GM21423 (cell line): Measurements from ENCODE around the gene RILPL1.
"Not testable (repeated sequence)": the region's sequence is repeated elsewhere in the genome, so short reads cannot be mapped to it uniquely, and the experiment has no call there.

Experiments
- ATAC-seq: cut with Tn5 transposase; IDR thresholded peaks from one replicate; pipeline ENCODE4 v1.9.1; 2021; ENCODE audit warnings: mild to moderate bottlenecking, moderate library complexity; ENCODE audit not compliant: unreplicated experiment

The RILPL1 gene

GRCh38 chr12:123471374-123472068 is 62.0 kb downstream of the RILPL1 start:
- ATAC-seq: no peak

GRCh38 chr12:123469978-123470377 is 63.5 kb downstream of the RILPL1 start:
- ATAC-seq: no peak

- ATAC-seq: peak; percentile 76
These were observed 64.7 kb downstream of the RILPL1 start for GRCh38 chr12:123468786-123469185.

- no peak for ATAC-seq
These were observed 68.4 kb downstream of the RILPL1 start for GRCh38 chr12:123465084-123465483.

GRCh38 chr12:123463174-123463573 is 70.3 kb downstream of the RILPL1 start:
- ATAC-seq: not testable (repeated sequence)

GRCh38 chr12:123457980-123458779 is 75.3 kb downstream of the RILPL1 start, which contains the start of gene SNRNP35:
Gene SNRNP35, plus strand, starts transcription at chr12:123458139. Its CDS starts 7,402 bp downstream, at chr12:123465541.
- ATAC-seq: peak; percentile 53

GRCh38 chr12:123453165-123453564 is 80.4 kb downstream of the RILPL1 start:
- ATAC-seq: no peak

GRCh38 chr12:123452276-123452550 is 81.3 kb downstream of the RILPL1 start:
- ATAC-seq: not testable (repeated sequence)

GRCh38 chr12:123450636-123451035 is 82.9 kb downstream of the RILPL1 start:
- ATAC-seq: no peak

- no peak for ATAC-seq
These were observed 83.7 kb downstream of the RILPL1 start for GRCh38 chr12:123449856-123450255.

- ATAC-seq: no peak
These were observed 84.2 kb downstream of the RILPL1 start for GRCh38 chr12:123449249-123449733.

GRCh38 chr12:123446333-123446713 is 87.2 kb downstream of the RILPL1 start:
- no peak for ATAC-seq

GRCh38 chr12:123445388-123446332 is 87.9 kb downstream of the RILPL1 start:
- no peak for ATAC-seq

GRCh38 chr12:123444092-123445026 is 89.2 kb downstream of the RILPL1 start:
- no peak for ATAC-seq

GRCh38 chr12:123442774-123443173 is 90.7 kb downstream of the RILPL1 start:
- ATAC-seq: no peak

GRCh38 chr12:123441523-123442164 is 91.9 kb downstream of the RILPL1 start:
- ATAC-seq: no peak

- ATAC-seq: peak; percentile 81
These were observed 97.2 kb downstream of the RILPL1 start, which contains the start of gene RILPL2 for GRCh38 chr12:123436017-123436964. Gene RILPL2, minus strand, starts transcription at chr12:123436684. Its CDS starts 264 bp downstream, at chr12:123436420.

- no peak for ATAC-seq
These were observed 97.9 kb downstream of the RILPL1 start for GRCh38 chr12:123435636-123436016.
